Measurements from ENCODE around the gene KRT7.
"Not testable (repeated sequence)": the region's sequence is repeated elsewhere in the genome, so short reads cannot be mapped to it uniquely, and the experiment has no call there.

The KRT7 gene

DNA sequence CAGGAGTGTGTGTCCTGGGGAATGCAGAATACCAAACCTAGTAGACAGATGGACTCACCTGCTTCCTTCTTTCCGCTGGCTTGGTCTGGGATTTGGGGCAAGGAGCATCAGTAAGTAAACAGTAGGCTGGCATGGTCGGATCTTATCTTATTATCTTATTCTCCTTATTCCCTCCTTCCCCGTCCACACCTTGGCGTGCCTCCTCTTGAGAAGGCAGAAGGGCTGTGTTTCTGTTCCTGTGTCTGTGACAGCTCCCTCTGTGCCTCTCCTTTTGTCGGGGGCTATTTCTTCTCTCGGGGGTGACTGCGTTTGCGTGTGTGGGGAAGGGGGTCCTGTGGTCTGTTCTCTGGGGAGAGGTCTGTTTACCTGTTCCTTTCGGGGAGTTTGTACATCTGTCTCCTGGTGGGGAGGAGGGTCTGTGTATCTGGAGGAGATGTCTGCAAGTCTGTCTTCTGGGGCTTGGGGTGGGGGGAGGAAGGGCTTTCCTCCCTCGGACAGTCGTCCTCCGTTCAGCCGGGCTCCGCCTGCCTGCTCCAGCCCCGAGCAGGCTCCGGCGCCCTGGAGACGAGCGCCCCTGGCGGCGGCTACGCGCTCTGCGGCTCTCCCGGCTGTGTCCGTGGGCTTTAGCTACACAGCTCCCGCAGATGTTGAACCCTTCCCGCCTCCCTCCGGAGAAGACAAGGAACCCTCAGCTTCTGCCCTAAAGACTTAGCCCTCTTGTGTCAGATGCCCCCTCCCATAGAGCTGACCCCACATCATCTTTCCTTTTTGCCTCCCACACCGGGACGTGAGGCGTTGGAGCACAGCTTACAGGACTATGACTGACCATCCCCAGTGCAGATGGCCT is 45.8 kb downstream of the KRT7 start:
- peak; percentile 31 for DNase-seq (ENCODE audit: low read depth, low spot score)

DNA sequence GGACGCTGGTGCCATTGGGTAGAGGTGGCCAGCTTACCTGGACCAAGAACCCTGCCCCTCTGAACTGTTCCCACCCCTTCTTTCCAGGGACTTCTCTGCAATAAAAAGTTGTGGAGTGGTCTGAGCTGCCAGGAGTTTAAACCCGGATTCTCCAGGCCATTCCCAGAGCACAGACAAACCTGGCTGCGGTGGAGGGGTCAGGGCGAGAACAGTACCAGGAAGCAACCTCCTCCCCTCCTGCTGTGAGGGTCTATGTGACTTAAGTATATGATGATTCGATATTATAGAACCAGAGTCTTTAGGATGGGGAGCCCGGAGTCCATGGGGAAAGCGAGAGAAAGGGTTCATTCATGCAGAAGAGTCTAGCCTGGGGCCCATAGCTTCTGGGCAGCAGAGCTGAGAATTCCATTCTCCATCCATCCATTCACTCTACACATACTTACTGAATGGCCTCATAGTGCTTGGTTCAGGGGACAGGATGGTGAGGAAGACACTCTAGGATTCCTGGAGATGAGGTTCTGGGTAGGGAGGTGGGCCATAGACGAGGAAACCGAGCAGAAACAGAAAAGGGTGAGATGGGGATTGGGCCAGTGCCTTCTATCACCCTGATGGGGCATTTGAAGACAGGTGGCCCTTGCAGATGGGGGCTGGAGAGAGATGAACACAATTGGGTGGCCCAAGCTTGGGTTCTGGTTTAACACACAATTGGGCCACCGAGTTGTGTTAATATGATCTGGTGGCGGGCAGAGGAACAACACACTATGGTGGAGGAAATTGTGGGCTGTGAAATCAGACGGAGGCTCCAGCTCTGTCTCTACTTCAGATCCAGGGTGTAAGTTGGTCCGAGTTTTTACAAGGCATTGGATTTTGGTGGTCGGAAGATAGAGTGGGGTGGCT is 46.6 kb downstream of the KRT7 start:
- DNase-seq (ENCODE audit: low read depth, low spot score), result no peak

GRCh38 chr12:52280319-52280795 is 47.3 kb downstream of the KRT7 start:
- DNase-seq (ENCODE audit: low read depth, low spot score), result no peak

- DNase-seq (ENCODE audit: low read depth, low spot score), result no peak
Measured at GRCh38 chr12:52280796-52281560, 47.9 kb downstream of the KRT7 start.

DNA sequence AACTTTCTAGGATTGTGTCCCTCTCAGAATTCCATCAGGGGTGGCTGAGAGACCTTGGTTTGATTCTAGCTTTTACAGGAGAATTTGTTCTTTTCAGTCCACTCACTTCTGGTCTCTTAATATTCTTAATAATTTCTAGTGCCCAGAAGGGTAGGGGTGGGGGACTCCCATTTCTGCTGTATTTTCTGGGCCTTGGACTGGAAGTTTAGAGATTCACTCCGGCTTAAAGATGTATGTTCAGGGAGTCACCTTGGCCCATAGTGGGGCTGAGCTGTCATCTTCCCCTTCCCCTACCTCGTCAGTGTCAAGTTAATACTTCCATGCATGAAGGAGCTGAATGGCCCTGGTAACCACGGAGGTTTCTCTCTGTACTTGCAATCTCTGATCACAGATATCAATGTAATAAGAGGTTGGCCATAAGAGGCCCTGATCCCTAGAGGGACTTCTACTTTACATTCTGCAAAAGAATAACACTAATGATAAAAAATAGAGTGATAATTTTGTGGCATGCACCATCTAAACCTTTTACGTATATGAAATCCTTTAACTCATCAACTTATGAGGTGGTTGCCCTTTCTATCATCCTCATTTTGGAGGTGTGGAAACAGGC is 51.6 kb downstream of the KRT7 start:
- DNase-seq (ENCODE audit: low read depth, low spot score), result no peak

DNA sequence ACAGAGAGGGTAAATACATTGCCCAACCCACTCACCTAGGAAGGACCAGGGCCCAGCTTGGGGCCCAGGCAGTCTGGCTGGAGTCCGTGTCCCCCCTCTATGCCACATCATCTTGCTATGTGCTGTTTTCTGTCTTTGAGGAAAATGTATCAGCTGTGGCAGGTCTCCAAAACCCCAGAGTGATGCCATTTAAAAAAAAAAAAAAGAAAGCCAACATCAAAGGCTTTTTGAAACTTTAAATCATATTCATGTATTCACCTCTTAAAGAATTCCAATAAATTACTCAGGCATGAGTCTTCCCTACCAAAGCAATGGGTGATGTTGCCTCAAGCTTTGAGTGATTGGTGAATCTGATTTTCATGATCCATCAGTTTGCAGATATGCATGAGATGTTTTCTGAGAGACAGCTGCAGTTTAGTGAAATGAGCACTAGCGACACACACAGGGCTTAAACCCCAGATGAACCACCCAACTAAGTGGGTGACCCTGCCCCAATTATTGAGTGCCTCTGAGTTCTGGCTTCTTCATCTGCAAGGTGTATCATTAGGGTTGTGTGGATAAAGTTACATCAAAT is 52.2 kb downstream of the KRT7 start:
- DNase-seq (ENCODE audit: low read depth, low spot score), result no peak

GRCh38 chr12:52285851-52286530 is 52.9 kb downstream of the KRT7 start:
- DNase-seq (ENCODE audit: low read depth, low spot score), result no peak

DNA sequence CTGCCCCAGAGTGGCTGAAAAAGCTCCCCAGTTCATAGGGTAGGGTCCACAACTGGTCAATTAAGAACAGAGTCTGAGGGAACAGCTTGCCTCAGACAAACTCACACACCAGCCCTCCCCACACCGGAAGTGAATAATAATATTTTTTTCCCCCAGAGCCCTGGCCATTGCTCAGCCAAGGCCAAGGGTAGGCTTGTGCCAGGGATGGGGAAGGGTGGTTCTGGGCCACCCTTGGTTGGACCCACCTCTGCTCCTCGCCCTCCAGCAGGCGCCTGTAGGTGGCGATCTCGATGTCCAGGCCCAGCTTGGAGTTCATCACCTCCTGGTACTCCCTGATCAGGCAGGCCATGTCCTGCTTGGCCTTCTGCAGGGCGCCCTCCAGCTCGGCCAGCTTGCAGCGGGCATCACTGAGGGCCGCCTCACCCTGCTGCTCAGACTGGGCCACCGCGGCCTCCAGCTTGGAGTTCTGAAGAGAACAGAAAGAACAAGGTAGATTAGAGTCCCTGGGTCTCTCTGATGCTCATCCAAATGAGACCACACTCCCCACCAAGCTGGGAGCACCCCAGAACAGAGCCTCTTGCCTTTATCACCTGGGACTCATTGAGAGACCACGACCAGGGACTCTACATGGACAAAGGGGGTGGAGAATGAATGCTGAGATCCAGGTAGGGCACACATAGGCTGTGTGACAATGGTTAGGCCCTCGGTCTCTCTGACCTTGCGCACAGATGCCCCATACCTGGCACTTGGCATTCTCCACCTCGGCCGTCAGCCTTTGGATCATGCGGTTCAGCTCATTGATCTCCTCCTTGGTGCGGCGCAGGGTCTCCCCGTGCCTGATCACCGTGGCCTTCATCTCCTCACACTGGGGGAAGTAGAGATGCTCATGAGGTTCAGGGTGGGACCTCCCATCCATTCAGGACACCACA is 54.1 kb downstream of the KRT7 start:
- DNase-seq (ENCODE audit: low read depth, low spot score), result not testable (repeated sequence)

GRCh38 chr12:52287816-52288805 is 55.1 kb downstream of the KRT7 start:
- DNase-seq (ENCODE audit: low read depth, low spot score), result not testable (repeated sequence)

DNA sequence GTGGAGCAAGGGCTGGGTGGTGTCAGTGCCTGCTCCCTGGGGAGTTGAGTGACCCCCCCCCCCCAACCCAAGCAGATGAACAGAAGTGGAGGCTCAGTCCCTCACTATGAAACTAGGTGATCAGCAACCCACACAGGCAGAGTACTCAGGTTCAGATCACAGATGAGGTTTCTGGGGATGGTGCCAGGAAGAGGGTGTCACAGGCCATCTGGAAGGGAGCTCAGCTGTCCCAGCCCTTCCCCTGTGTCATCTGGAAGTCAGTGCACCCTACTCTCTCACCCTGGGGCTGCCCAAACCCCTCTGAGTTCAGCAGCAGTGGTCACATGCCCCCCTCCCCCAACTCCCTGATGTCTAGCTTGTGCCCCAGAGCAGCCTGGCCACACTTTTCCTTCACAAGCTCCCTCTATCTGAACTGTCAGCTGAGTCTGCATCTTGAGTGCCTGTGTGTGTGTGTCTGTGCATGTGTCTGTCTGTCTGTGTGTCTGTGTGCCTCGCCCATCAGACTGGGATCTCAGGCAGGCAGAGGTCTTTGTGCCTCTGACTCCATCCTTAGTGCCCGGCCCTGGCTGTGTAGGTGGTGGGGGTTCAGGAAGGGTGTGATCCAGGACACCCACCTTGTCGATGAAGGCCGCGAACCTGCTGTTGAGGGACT is 57.6 kb downstream of the KRT7 start:
- DNase-seq (ENCODE audit: low read depth, low spot score), result not testable (repeated sequence)

GRCh38 chr12:52291267-52291935 is 58.4 kb downstream of the KRT7 start, which contains the start of gene KRT81:
Gene KRT81, minus strand, starts transcription at chr12:52291534. Its CDS starts 69 bp downstream, at chr12:52291465.
- DNase-seq (ENCODE audit: low read depth, low spot score), result no peak

DNA sequence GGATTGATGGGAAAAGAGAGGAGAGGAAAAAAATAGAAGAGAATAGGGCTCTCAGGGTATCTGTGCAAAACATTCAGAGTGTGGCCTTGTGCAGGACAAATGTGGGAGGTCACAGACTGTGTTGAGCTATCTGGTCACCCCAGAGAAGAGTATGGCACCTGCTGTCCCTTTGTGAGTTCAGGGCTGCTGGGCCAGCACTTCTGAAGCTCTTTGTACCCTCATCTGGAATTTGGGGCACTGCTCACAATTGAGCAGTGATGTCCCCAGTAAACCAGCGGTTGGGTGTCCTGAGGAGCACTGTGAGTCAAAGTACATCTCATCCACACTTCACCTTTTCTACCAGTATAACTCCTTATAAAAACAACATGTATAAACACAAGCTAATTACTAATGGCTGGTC is 60.9 kb downstream of the KRT7 start:
- no peak for DNase-seq (ENCODE audit: low read depth, low spot score)

- no peak for DNase-seq (ENCODE audit: low read depth, low spot score)
Measured at GRCh38 chr12:52294803-52295202, 61.8 kb downstream of the KRT7 start.

DNA sequence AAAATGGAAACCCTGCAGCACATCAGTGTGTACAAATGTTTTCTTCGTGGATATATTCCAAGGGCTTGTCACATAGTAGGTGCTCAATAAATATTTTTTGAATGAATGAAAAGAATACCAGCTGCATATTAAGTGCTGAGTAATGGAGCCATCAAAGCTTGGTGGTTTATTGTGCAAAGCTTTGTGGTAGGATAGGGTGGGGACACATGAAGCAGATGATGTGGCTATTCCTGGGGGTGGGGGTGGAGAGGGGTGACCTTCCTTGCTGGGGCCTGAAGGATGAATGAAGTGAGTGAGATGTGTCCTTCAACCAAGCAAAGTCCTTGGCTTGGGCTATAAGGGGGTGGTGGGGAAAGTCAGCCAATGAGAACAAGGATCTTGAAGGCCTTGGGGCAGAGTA is 62.6 kb downstream of the KRT7 start:
- no peak for DNase-seq (ENCODE audit: low read depth, low spot score)

- no peak for DNase-seq (ENCODE audit: low read depth, low spot score)
Measured at GRCh38 chr12:52296572-52297215, 63.7 kb downstream of the KRT7 start.

Data from activated CD4-positive, CD25-positive, alpha-beta regulatory T cell treated with anti-CD3 and anti-CD28 coated beads, Interleukin-2, amount 50 U/mL, for 16 hours (primary cell).